T-helper 1 cell treated with Interleukin-12 subunit alpha and Interleukin-12 subunit beta and Interleukin-4 antibody, amounts not matched to agents 30 ng/mL and 1 ng/mL, for 36 hours (primary cell): ENCODE data around the gene DOCK10. TPM values are rescaled to one million over a fixed set of nuclear protein-coding genes. Genes with fewer than 3 reads are reported as not detected.

ENCODE experiments used
- intact Hi-C: fragments of 100-400 bp; cut with micrococcal nuclease; formaldehyde crosslinking; loops from one replicate; pipeline ENCODE4 v1.15.1; 2024
- total RNA-seq: library from RNA; stranded (reverse); gene quantifications from 2 replicates; pipeline ENCODE4 v1.2.3, GENCODE V29; 2022

DOCK10 gene
- total RNA-seq, 1 donor from 2014 or later: 301 TPM

GRCh38 chr2:224736227-224736626 lies 306.0 kb downstream of the DOCK10 start:
- intact Hi-C loops: no loop called here

- intact Hi-C loops: no loop called here
These were observed 307.3 kb downstream of the DOCK10 start for GRCh38 chr2:224734949-224735348.

GRCh38 chr2:224731665-224732064 lies 310.6 kb downstream of the DOCK10 start:
- intact Hi-C loops: no loop called here

GRCh38 chr2:224729435-224729834 lies 312.8 kb downstream of the DOCK10 start:
- intact Hi-C loops: no loop called here

- intact Hi-C loops: no loop called here
These were observed 317.9 kb downstream of the DOCK10 start for GRCh38 chr2:224724331-224724730.

GRCh38 chr2:224723586-224724217 lies 318.6 kb downstream of the DOCK10 start:
- intact Hi-C loops: no loop called here

- intact Hi-C loops: no loop called here
These were observed 319.5 kb downstream of the DOCK10 start for GRCh38 chr2:224722770-224723169.

GRCh38 chr2:224722250-224722649 lies 320.0 kb downstream of the DOCK10 start:
- intact Hi-C loops: no loop called here

GRCh38 chr2:224716921-224717320 lies 325.3 kb downstream of the DOCK10 start:
- intact Hi-C loops: no loop called here

GRCh38 chr2:224716201-224716600 lies 326.1 kb downstream of the DOCK10 start, which contains the start of gene CCDC195:
Gene CCDC195 (minus strand): TSS chr2:224716365. CDS start chr2:224716365, 0 bp downstream.
- intact Hi-C loops: no loop called here
